Activated effector memory CD4-positive, alpha-beta T cell treated with Interleukin-2 at 50 U/mL for 16 hours (primary cell): Measurements from ENCODE around the gene SNX25.

Experiments
- DNase-seq: peaks from one replicate; pipeline ENCODE4 v3.0.0-alpha.2; 2020

The SNX25 gene

DNA sequence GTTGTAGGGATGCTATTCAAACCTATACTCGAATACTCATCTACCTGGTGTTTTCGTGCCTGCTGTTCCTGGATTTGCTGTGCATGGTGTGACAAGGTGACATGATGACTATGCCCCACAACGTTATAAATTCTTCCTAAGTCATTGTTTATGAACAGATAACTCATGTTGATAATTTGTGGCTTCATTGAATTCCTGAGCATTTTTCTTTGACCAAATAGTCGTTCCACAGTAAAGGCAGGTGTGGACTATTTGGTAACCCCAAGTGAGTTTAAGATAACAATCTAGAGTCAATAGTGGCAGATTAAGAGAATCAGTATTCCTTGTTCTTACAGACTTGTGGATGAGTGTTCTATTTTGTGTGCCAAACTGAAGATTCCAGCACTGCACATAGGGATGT is 59.9 kb downstream of the SNX25 start:
- DNase-seq: no peak

DNA sequence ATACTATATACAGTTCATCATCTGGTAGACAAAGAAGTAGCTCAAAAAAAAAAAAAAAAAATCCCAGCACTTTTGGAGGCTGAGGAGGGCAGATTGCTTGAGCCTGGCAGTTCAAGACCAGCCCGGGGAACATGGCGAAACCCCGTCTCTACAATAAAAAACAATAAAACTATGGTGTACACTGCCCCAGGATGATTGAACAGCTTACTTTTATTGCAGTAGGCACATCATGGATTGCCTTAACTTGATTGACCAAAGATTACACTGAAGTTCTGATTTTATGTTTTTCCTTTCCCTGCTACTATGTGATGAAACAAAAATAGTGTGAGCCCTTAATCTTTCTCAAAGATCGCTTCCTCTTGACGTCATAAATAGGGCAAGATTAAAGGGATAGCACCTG is 60.6 kb downstream of the SNX25 start:
- DNase-seq: no peak

DNA sequence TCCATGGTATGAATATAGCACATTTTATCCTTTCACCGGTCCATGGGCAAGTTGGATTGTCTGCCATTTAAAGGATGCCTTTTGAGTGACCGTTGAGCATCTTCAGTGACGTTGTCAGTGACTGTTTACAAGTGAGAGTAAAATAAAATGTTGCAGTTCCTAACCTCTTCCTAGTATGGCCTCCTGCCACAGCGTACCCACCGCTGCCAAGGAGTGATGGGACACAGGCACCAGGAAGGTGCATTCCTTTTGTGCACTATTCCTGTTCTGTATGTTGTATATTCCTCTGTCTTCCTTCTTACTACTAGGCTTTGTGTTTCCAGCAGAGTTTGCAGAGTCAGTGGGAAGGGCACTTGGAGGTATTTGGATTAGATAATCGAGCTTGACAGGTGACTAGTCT is 61.5 kb downstream of the SNX25 start:
- no peak for DNase-seq

DNA sequence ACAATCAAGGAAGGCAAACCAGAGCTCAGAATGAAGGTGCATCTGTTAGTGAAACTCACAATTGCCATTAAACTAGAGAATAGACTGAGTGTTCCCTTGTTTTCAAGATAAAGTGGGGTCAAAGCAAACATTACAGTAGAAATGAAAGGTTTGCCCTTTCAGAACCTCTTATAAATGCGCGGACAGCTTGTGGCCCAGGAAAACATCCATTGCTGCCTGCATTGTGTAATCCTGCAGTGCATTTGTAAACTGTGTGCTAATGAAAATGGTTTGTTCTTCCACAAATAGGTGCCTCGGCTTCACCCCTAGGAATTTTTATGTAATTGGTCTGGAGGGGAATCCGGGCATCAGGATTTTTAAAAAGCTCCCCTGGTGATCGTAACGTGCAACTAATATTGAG is 62.8 kb downstream of the SNX25 start:
- DNase-seq: no peak

DNA sequence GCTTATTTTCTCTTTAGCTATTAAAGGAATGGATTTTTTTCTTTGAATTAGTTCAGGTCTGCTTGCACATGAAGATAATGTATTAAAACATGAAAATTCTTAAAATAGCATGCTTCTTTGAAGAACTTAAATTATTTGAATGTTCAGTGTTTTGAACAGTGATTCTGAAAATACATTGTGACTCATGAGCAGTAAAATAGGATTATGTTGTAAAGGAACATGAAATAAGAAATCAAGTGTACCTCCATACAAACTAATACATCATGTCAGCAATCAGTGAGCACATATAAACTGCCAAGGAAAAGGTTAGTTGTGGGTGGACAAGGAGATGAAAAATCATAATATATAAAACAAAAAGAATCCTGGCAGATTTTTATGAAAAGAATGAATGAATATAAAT is 66.1 kb downstream of the SNX25 start:
- no peak for DNase-seq

DNA sequence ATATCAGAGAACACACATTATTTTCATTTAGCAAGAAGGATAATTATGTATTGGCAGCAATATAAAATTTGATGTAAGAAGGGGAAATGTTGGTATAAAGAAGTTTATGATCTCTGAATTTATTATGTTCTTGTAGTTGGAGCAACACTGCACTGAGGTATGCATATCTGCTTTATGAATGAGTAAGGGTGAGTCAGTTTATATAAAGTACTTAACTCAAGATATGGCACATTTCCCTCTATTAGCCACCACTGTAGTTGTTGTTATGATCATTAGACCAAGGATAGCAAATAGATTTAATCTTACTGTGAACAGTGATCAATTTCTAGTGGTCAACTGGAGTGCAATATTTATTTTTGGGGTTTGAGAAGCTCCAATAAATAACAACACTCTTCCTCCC is 66.6 kb downstream of the SNX25 start:
- no peak for DNase-seq

DNA sequence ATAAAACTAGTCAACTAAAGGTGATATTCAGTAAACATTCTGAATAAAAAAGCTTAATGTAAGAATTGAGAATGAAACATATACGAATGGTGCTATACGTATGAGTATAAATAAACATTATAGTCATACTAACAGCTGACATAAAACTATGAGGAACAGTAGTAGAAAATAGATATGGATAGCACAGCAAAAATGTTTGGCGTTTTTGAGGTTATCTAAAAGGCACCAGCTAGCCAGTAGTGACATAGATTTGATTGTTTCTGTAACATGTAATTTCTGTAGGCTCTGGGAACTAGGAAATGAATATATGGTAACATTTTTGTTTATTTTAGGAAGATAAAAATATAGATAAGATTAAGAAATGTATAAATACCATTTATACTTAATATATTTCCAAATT is 69.3 kb downstream of the SNX25 start:
- no peak for DNase-seq

DNA sequence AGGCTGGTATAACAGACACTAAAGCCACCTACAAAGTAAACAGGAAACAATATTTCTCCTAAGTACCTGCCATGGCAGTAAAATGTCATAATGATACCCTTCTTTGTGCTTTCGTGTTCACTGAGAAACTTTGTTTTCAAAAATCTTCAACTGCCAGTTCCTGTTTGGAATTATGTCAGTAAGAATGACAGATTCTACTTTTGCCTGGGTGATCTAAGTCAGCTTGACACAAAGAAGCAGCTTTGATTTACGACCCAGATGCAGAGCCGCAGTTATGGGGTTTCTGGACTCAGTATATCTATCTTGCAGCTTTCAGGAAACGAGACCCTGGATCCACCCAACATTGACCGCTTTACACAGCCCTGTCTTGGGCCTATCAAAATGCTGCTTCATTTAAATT is 71.2 kb downstream of the SNX25 start:
- no peak for DNase-seq

DNA sequence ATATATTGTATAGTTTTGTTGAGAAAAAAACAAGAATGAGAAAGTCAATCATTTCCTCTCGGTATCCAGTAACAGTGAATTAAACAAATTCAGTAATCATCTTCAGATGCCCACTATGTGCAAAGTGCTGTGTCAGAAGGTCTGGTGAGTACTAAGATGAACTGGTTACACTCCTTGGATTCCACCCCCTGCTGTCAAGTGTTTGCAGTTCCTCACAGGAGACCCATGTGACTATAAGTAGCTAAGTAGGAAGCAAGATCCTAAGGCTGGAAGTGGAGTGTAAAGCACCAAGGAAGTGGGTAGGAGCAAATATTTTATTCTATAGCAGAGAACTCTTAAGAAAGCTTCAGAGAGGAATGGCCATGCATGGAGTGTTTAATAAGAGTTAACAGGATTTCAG is 73.6 kb downstream of the SNX25 start:
- DNase-seq: no peak

DNA sequence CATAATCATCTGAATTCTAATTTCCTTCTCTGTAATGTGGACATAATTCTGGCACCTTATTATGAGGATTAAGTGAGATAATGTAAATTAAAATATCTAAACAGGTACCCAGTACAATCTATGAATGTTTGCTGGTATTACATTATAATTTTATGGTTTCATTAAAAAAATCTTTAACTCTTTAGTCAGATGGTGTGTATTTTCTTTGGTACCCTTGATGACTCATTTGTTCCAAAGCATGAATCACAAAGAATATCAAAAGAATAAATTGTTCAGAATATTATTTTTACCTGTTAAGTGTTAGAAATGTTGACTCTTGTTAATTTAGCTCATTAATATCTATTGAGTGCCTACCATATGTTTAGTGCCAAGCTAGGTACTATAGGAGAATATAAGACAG is 74.3 kb downstream of the SNX25 start:
- DNase-seq: no peak

DNA sequence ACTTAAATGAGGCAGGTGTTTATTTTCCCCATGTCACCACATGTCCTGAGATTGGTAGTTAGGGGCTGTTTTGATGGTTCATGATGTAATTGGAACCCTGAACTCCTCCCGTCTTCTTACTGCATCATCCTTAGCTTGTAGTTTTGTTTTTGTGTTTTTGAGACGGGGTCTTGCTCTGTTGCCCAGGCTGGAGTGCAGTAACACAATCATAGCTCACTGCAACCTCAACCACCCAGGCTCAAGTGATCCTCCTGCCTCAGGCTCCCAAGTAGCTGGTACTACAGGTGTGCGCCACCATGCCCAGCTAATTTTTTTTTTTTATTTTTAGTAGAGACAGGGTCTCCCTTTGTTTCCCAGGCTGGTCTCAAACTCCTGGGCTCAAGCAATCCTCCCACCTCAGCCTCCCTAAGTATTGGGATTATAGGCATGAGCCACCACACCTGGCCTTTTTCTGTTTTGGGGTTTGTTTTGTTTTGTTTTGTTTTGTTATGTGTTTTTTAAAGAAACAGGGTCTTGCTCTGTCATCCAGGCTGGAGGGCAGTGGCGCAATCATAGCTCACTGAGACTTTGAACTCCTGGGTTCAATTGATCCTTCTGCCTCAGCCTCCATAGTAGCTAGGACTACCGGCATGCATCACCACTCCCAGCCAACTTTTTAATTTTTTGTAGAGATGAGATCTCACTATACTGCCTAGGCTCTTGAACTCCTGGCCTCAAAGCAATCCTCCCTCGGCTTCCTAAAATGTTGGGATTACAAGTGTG is 76.4 kb downstream of the SNX25 start:
- no peak for DNase-seq

DNA sequence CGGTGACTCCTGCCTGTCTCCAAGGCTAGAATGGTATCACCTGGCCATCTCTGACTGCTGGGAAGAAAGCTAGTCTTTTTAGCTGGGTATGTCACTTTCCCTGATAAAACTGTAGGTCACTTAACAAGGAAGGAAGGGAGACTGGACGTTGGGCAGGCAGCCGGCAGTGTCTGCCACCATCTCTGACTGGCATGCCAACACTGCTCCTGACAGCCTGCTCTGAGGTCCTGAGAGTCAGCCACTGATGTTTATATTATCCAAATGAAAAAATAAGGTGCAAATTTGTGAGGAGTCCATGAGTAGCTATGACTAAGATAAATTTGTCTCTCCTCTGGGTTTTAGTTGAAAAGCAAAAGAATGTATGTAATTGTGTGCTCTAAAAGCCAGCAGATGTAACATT is 77.2 kb downstream of the SNX25 start:
- no peak for DNase-seq

DNA sequence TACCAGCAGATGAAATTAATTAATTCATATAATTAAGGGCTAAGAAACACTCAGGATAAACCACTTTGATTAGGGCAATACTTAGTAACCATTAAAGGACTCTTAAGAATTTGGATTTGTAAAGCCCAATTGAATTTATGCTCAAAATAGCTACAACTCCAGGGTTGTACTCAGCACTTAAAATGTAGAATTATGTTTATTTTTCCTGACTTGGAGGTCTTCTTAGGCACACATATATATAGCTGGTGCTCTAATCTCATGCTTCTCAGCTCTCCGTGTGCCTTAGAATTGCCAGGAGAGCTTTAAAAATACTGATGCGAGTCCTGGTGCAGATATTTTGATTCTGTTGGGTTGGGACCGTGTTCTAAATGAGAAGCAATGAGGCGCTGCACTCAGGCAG is 77.6 kb downstream of the SNX25 start:
- no peak for DNase-seq

DNA sequence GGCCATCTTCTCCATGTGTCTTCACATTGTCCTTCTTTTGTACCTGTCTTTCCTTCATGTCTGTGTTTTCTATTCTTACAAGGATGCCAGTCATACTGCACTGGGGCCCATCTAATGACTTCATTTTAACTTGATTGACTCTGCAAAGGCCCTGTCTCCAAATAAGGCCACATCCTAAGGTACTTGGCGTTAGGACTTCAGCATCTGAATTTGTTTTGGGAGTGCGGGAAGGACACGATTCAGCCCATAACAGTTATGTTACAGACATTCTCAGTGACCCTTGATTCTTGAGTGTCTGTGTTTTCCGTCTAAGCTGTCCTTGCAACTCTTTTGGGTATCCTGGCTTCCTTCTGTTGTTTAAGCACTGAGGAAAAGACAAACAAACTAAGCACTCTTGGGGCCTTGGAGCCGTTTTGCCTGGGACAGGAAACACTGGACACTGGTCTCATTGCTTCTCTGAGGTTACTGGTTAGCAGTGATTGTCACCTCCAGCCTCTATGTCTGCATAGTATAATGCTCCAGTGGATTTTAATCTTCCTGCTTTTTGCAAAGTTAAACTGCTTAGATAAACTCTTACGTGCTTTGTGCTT is 80.7 kb downstream of the SNX25 start:
- no peak for DNase-seq

DNA sequence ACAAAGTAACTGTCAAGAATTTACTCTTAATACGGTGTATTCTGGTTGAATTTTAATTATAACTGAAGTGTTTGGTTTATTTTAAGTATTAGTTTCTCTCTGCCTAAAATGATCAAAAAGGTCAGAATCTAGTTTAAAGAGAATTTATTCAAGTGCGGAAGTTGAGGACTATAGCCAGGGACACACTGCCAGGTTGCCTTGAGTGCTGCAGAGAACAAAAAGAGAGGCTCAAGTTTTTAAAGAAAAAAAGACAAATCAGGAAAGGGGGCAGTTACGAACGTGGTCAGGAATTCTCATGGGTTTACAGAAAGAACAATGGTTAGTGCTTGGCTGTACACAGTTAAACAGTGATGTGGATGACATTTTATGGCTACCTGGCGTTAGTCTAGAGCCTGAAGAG is 81.3 kb downstream of the SNX25 start:
- no peak for DNase-seq

DNA sequence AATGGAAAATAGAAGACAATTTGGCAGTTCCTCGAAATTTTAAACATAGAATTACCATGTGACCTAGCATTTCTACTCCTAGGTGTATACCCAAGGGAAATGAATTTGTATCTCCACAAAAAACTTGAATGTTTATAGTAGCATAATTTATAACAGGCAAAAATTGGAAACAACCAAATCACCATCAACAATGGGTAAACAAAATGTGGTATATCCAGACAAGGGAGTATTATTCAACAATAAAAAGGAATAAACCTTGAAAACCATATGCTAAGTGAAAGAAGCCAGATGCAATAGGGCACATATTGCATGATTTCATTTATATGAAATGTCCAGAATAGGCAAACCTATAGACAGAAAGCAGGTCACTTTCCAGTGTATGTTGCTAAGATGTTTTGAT is 83.8 kb downstream of the SNX25 start:
- DNase-seq: no peak

DNA sequence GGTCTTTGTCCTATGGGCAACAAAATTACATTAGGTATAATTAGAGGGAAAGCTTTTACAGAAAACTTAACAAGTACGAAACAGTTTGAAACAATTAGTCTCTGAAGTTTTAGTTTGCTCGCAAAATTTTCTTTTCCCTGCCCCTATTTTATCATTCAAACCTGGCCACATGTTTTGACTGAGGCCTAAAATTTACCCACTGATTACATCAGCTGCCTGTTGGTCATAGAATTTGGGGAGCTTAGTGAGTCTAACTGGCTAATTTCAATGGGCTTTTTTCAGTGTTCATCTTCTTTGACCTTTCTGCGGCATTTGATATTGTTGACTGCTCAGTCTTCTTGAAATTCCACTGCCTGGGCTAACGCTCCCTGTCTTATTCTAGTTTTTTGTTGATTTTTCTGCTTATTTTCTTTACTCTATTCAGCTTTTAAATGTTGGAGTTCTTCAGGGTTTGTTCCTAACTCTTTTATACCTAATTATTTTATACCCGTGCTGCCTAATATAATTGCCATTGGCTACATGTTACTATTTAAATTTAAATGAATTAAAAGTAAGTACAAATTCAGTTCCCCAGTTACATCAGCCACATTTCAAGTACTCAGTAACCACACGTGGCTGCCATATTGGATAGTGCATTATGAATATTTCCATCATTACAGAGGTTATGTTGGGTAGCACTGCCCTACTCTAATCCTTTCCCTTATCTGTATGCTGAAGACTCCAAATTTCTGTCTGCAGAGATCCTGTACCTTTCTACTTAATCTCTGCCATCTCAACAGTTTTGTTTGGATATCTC is 87.5 kb downstream of the SNX25 start:
- no peak for DNase-seq

DNA sequence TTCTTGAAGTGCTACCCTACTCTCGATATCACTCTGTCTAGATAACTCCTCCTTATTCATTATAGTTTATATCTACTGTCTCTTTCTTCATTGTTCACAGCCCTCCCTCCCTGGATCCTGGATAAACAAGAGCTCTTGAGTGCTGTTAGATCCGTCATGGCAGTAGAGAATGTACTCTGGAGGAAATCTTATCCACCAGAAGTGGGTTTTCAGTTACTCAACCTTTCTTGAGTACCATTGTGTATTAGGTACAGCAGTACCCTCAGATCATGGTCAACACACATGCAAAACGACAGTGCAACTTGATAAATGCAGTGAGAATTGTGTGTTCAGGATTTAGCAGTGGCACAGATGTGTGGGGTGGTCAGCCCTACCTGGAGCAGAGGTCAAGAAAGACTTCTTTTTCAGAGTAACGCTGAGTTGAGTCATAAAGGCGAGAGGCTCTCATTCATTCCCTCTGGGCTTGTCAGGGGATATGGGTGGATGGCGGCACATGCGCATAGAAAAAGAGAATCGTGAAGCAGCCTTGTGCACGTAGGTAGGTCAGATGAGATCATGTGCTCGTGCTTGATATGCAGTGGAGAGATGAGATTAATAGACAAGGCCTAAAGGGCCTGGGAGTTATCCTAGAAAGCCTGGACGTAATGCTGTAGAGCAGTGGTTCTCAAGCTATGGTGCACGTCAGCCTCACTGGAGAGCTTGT is 89.5 kb downstream of the SNX25 start:
- DNase-seq: no peak

DNA sequence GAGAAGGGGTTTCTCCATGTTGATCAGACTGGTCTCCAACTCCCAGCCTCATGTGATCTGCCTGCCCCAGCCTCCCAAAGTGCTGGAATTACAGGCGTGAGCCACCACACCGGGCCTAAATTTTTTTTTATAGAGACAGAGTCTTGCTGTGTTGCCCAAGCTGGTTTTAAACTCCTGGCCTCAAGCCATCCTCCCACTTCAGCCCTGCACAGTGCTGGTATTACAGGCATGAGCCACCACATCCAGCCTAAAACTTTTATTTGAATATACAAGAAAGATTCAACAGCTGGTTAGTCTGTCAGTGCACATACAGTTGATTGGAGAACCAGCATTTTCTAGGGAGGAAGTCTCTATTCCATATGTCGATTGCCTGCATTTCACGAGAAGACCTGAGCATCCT is 95.1 kb downstream of the SNX25 start:
- DNase-seq: no peak

DNA sequence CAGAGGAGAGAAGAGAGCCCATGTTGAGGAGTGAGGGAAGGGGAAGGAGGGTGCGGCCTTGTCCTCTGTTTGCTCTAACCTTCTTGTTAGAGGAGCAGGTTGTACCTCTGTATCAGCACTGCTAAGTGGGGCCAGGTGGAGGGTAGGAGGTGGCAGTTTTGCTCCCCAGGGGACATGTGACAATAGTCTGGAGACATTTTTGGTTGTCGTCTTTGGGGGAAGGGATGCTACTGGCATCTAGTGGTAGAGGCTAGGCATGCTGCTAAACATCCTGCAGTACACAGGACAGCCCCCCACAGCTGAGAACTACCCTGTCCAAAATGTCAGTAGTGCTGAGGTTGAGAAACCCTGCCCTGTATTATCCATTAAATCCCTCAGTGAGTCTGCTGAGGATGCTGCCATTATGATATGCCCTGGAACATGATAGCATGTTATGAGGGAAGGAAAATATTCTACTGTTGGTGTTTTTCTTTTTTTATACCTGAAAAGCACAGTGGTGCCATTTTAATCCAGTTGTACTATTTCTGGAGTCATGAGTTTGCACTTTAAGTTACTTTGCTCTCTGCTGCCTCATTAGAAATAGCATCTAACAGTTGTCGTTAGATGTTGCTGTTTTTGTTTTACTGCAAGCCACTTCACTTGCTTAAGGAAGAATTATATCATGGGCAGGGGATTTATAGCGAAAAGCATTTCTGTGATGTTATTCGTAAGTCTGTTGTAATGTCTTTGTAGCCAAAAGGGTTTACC is 95.7 kb downstream of the SNX25 start:
- no peak for DNase-seq

DNA sequence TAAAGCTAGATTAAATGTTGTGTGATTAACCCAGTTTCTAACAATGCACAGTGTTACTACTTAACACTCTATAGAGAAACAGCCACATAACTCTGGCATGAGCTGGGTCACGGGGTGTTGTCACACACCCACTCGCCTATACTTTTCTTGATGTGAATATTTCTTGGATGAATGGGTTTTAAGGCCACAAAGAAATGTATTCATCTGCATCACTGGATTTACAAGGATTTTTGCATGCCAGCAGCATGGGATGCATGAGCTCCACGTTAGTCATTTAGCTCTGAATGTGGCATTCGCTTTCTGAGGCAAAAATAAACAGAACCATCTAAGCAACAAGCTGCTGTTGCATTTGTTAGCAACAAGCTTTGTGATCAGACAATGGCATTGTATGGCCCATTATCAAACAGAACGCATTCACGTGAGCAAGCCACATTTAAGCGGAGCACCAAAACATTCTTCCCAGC is 96.6 kb downstream of the SNX25 start:
- DNase-seq: no peak

DNA sequence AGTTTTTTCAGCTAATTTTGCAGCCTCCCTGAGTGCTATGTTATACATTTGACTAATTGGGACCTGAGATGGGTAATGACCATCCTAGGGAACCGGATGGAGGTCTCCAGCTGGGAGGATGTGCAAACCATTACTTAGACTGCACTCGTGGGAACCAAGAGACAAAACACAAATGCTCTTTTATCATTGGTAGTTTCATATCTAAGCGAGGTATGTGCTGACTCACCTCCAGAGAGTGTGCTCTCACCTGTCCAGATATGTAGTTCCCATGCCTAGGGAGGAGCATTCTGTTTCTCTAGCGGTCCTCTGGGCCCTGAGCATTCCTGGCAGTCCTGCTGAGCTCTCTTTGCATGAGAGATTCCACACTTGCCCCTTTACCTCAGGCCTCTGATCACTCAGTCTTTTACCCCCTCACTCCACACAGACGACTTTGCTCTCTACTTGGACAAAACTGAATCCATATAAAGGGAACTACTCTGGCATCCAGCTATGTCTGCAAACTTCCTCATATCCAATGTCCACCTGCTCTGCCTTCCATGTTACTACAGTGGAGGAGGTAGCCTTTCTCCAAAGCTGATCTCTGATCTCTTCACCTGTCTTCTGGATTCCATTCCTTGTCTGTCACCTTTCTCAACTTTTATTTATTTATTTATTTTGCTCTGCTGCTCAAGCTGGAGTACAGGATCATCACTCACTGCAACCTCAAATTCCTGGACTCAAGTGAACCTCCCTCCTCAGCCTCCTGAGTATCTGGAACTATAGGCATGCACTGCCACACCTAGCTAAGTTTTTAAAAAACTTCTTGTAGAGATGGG is 97.9 kb downstream of the SNX25 start:
- DNase-seq: no peak
